NB4 (cell line): Measurements from ENCODE around the gene DRC3.

Experiments used
- DNase-seq: peaks from one replicate; pipeline ENCODE4 v3.0.0; 2010; ENCODE audit warnings: low read depth
- H3K4me3 ChIP-seq: one replicate; pipeline ENCODE4 v1.5.1; 2011; ENCODE audit warnings: mild to moderate bottlenecking, low read depth, low read length, moderate library complexity
- CTCF ChIP-seq: IDR thresholded peaks from one replicate; pipeline ENCODE4 v1.5.1; 2012; ENCODE audit warnings: low read depth, low read length
- MAX ChIP-seq: IDR thresholded peaks from 2 replicates; pipeline ENCODE4 v1.6.1; 2011; ENCODE audit warnings: low read depth, low read length
- MYC ChIP-seq: IDR thresholded peaks from 2 replicates; pipeline ENCODE4 v1.6.1; 2011; ENCODE audit warnings: low read depth, low read length
- POLR2A ChIP-seq: IDR thresholded peaks from 2 replicates; pipeline ENCODE4 v1.6.1; 2011; ENCODE audit warnings: mild to moderate bottlenecking; ENCODE audit not compliant: insufficient read length; ENCODE audit errors: extremely low read depth

The DRC3 gene

GRCh38 chr17:18008496-18009268 lies 36.0 kb downstream of the DRC3 start:
- no peak for DNase-seq
- no peak overlapping the region for H3K4me3 ChIP-seq
- TF ChIP-seq MYC (no peak), CTCF (no peak), POLR2A (no peak), MAX (no peak)

- DNase-seq = no peak
- TF ChIP-seq MYC (no peak), POLR2A (no peak), MAX (no peak), CTCF (no peak)
- no peak overlapping the region for H3K4me3 ChIP-seq
These were observed 37.2 kb downstream of the DRC3 start for GRCh38 chr17:18009609-18010420.

- no peak for TF ChIP-seq CTCF
- TF ChIP-seq MAX = no peak
- TF ChIP-seq POLR2A = no peak
- TF ChIP-seq MYC = no peak
- no peak for DNase-seq
- H3K4me3 ChIP-seq = no peak overlapping the region
These were observed 38.6 kb downstream of the DRC3 start for GRCh38 chr17:18011286-18011685.

- H3K4me3 ChIP-seq = no peak overlapping the region
- TF ChIP-seq POLR2A = no peak
- no peak for TF ChIP-seq MYC
- no peak for TF ChIP-seq MAX
- TF ChIP-seq CTCF = no peak
- DNase-seq = no peak
These were observed 41.3 kb downstream of the DRC3 start for GRCh38 chr17:18014006-18014405.

GRCh38 chr17:18015593-18015992 lies 42.9 kb downstream of the DRC3 start:
- DNase-seq = no peak
- TF ChIP-seq MAX (no peak), POLR2A (no peak), MYC (no peak), CTCF (no peak)

More at GRCh38 chr17:18015593-18015992, 42.9 kb downstream of the DRC3 start:
- no peak overlapping the region for H3K4me3 ChIP-seq
